ENCODE measurements around the gene RRAD. TPM values are rescaled to one million over a fixed set of nuclear protein-coding genes. Genes with fewer than 3 reads are reported as not detected.
"Not testable (repeated sequence)": the region's sequence is repeated elsewhere in the genome, so short reads cannot be mapped to it uniquely, and the experiment has no call there.

RRAD gene
- polyA plus RNA-seq, 2 of the 4 experiments (the other 2 are of a cell fraction) = 0.75 to 2.2 TPM

DNA sequence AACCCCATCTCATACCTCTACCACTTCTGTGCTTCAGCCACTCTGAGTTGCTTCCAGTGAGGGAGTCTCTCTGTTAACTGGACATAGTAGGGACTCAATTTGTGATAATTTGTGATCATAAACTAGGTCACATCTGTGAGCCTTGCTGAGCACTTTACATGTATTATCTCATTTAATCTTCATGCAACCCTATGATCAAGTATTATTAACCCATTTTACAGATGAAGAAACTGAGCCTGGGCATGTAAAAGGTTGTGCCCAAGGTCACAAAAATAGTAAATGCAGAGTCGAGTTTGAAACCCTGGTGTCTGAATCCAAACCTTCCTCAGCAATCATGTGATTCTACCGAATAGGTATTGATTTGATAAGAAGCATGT is 26.4 kb downstream of the RRAD start:
- TF ChIP-seq KDM1A (IDR thresholded peaks at IDR 0.05; ENCODE audit: low read depth) (0 out of 2 replicates have a peak, but pooled peaks have one; percentile 54), CHD4 (IDR thresholded peaks at IDR 0.05; ENCODE audit: borderline replicate concordance) (0 out of 2 replicates have a peak, but pooled peaks have one; percentile 63), FOSL2 (IDR thresholded peaks at IDR 0.05) (no peak), FOSL2 (CRISPR knock-in tag; IDR thresholded peaks at IDR 0.05) (no peak)
- TF ChIP-seq, protein P1, sequence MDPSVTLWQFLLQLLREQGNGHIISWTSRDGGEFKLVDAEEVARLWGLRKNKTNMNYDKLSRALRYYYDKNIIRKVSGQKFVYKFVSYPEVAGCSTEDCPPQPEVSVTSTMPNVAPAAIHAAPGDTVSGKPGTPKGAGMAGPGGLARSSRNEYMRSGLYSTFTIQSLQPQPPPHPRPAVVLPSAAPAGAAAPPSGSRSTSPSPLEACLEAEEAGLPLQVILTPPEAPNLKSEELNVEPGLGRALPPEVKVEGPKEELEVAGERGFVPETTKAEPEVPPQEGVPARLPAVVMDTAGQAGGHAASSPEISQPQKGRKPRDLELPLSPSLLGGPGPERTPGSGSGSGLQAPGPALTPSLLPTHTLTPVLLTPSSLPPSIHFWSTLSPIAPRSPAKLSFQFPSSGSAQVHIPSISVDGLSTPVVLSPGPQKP (IDR thresholded peaks at IDR 0.05; ENCODE audit: low read depth, low read length) = no peak
- H3K9me3 ChIP-seq = no peaks in the 10 kb centered on the region
- H3K4me2 ChIP-seq = no peak overlapping the region
- peak overlapping the region; percentile 67 to 79; a peak in 3 of 6 replicates for H3K27ac ChIP-seq
- ChIA-PET CTCF (interaction anchor here (0.6 to 40.8 kb wide), 6 partner anchors 16 to 252 kb away, joined by 3 to 837 read pairs (median 3); partner anchors contain the start of genes B3GNT9, CDH16, CES3 and RRAD), POLR2A (interaction anchor here (1.0 kb wide), 1 partner anchor 28 kb away, joined by 3 read pairs; no protein-coding TSS in a partner anchor)
- 51% methylated on average over 2 of the region's 2 CpGs for WGBS (ENCODE audit: missing lambda C conversion rate)
- no peak for DNase-seq (ENCODE audit: low read depth in 1 of 2, low spot score in 1 of 2)
- H3K4me1 ChIP-seq = peaks cover 27% of the 10 kb centered on the region
- FAIRE-seq = no peak
- H3K4me3 ChIP-seq = no peak overlapping the region
- ATAC-seq = no peak

DNA sequence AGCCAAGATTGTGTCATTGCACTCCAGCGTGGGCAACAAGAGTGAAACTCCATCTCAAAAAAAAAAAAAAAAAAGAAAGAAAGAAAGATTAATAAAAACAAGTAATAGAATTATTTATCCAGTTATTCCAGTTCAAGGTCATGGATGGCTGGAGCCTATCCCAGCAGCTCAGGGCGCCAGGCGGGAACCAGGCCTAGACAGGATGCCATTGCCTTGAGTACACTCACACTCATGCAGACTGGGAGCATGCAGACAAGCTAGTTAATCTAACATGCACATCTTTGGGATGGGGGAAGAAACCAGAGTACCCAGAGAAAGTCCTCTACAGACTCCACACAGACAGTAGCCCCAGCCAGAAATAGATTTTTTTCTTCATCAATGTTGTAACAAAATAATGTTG is 27.1 kb downstream of the RRAD start:
- Histone ChIP-seq H3K27ac (no peak overlapping the region; a peak in 1 of 6 replicates), H3K4me3 (no peak overlapping the region), H3K4me2 (no peak overlapping the region), H3K4me1 (peaks cover 25% of the 10 kb centered on the region), H3K9me3 (no peaks in the 10 kb centered on the region)
- FAIRE-seq (no peak), DNase-seq (ENCODE audit: low read depth in 1 of 2, low spot score in 1 of 2) (no peak), ATAC-seq (no peak)
- POLR2A ChIA-PET = interaction anchor here (1.0 kb wide), 1 partner anchor 29 kb away, joined by 3 read pairs; no protein-coding TSS in a partner anchor
- CTCF ChIA-PET = interaction anchor here (0.9 to 40.8 kb wide), 5 partner anchors 17 to 287 kb away, joined by 3 to 837 read pairs (median 3); partner anchors contain the start of genes CDH16, CES3 and RRAD
- 92% methylated on average over 3 of the region's 3 CpGs for WGBS (ENCODE audit: missing lambda C conversion rate)
- TF ChIP-seq MAZ (IDR thresholded peaks at IDR 0.05; ENCODE audit: borderline replicate concordance, low read depth, low read length) = no peak
- no peak for TF ChIP-seq ESRRA (IDR thresholded peaks at IDR 0.05; ENCODE audit: borderline replicate concordance, low read length)
- TF ChIP-seq CHD2 (IDR thresholded peaks at IDR 0.05; ENCODE audit: low read length, partially characterized antibody) = no peak

DNA sequence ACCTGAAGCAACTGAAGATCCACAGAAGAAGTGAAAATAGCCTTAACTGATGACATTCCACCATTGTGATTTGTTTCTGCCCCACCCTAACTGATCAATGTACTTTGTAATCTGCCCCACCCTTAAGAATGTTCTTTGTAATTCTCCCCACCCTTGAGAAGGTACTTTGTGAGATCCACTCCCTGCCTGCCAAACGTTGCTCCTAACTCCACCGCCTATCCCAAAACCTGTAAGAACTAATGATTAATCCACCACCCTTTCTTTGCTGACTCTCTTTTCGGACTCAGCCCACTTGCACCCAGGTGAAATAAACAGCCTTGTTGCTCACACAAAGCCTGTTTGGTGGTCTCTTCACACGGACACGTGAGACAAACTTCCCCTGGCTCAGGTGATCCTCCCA is 28.7 kb downstream of the RRAD start:
- H3K4me3 ChIP-seq; H3K4me2 ChIP-seq; ATAC-seq; FAIRE-seq; DNase-seq (ENCODE audit: low read depth in 1 of 2, low spot score in 1 of 2); H3K9me3 ChIP-seq; POLR2A ChIA-PET: not testable (repeated sequence)
- H3K27ac ChIP-seq = peak overlapping the region in 1 of 2 experiments; percentile 26; a peak in 1 of 6 replicates
- CTCF ChIA-PET = interaction anchor here (1.2 to 40.8 kb wide), 14 partner anchors 13 to 624 kb away, joined by 3 to 837 read pairs (median 10); partner anchors contain the start of genes CDH16, CES3, CIAO2B and PDP2
- 56% methylated on average over 5 of the region's 5 CpGs for WGBS (ENCODE audit: missing lambda C conversion rate)
- peaks cover 25% of the 10 kb centered on the region for H3K4me1 ChIP-seq

GRCh38 chr16:66895999-66896398 is 29.3 kb downstream of the RRAD start:
- ATAC-seq (no peak), FAIRE-seq (no peak), DNase-seq (ENCODE audit: low read depth in 1 of 2, low spot score in 1 of 2) (no peak)
- no peaks in the 10 kb centered on the region for H3K9me3 ChIP-seq
- H3K4me3 ChIP-seq = no peak overlapping the region
- H3K4me1 ChIP-seq = peaks cover 23% of the 10 kb centered on the region
- WGBS (ENCODE audit: missing lambda C conversion rate) = 94% methylated on average over 3 of the region's 3 CpGs
- CTCF ChIA-PET = interaction anchor here (1.1 to 40.8 kb wide), 28 partner anchors 13 to 370 kb away, joined by 3 to 837 read pairs (median 7); partner anchors contain the start of genes CDH16, CES2, CES3 and CIAO2B
- TF ChIP-seq NR3C1 (IDR thresholded peaks at IDR 0.05) (no peak), EP300 (IDR thresholded peaks at IDR 0.05) (no peak), MYC (IDR thresholded peaks at IDR 0.05; ENCODE audit: borderline replicate concordance, low read length) (no peak), JUN (IDR thresholded peaks at IDR 0.05) (no peak), MAFK (IDR thresholded peaks at IDR 0.05; ENCODE audit: partially characterized antibody) (no peak), RAD21 (conservative IDR thresholded peaks at IDR 0.05 in 1 of 2, IDR thresholded peaks at IDR 0.05 in 1 of 2) (no peak), ZNF302 (CRISPR knock-in tag; IDR thresholded peaks at IDR 0.05) (no peak), HOXB13 (CRISPR knock-in tag; IDR thresholded peaks at IDR 0.05; ENCODE audit: low read depth) (no peak), ZC3H11A (IDR thresholded peaks at IDR 0.05) (no peak), ZSCAN20 (CRISPR knock-in tag; IDR thresholded peaks at IDR 0.05) (no peak), CHD2 (IDR thresholded peaks at IDR 0.05; ENCODE audit: low read length, partially characterized antibody) (no peak), RNF2 (IDR thresholded peaks at IDR 0.05; ENCODE audit: borderline replicate concordance, low read depth) (no peak), KDM5A (IDR thresholded peaks at IDR 0.05) (no peak), ATOH8 (CRISPR knock-in tag; IDR thresholded peaks at IDR 0.05; ENCODE audit: low read depth) (no peak)
- TF ChIP-seq, protein P1 (IDR thresholded peaks at IDR 0.05; ENCODE audit: low read depth, low read length) = no peak
- peak overlapping the region in 1 of 2 experiments; percentile 29; a peak in 2 of 6 replicates for H3K27ac ChIP-seq
- no peak overlapping the region for H3K4me2 ChIP-seq
- POLR2A ChIA-PET = interaction anchor here (0.8 to 1.4 kb wide), 2 partner anchors 15 to 33 kb away, joined by 3 to 5 read pairs; no protein-coding TSS in a partner anchor
